ENCODE results near the gene CLCN4.

The CLCN4 gene

DNA sequence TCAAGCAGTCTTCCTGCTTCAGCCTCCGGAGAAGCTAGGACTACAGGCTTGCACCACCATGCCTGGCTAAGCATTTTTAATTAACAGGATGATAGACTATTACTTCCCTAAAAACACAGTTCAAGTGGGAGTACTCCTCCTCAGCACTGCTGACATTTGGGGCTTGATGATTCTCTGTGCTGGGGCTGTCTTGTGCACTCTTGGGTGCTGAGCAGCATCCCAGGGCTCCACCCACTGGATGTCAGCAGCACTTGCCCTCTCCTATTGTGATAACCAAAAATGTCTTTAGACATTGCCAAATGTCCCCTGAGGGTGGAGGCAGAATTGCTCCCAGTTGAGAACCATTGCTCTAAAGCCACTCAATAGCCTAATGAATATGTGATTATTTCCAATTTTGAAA lies 60.4 kb downstream of the CLCN4 start:
- Histone ChIP-seq H3K4me3 (ENCODE audit: low read depth, low read length) (no peak overlapping the region), H3K36me3 (ENCODE audit: control insufficient read depth, insufficient read depth, low read length) (peaks cover 14% of the 10 kb centered on the region), H3K9ac (ENCODE audit: low read length) (no peak overlapping the region), H3K9me3 (ENCODE audit: control insufficient read depth, insufficient read depth, low read depth, low read length) (no peaks in the 10 kb centered on the region), H3K27me3 (ENCODE audit: control insufficient read depth, insufficient read depth, low read length) (no peaks in the 10 kb centered on the region; the same call in 1 of the 2 replicates), H3K27ac (ENCODE audit: low read depth, low read length) (no peak overlapping the region), H3K4me1 (ENCODE audit: control insufficient read depth, insufficient read depth, low read length) (no peaks in the 10 kb centered on the region)

DNA sequence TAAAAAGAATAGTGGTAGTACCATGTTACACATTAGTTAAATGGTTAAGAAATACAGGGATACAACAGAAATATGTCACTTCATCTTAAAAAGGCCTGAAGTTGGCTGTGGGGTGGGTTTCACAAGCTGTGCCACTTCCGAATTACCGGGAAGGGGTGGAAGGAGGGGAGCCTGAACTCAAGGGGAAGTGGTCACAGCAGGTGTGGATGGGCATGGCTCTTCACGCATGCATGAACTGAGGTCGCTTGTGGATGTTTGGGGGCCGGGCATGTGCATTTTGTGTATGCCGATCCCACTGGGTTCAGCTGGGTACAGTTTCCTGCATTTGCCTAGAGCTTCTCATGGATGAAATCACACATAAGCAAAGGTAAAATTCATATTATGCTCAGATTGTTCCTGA lies 64.9 kb downstream of the CLCN4 start:
- no peaks in the 10 kb centered on the region for H3K4me1 ChIP-seq (ENCODE audit: control insufficient read depth, insufficient read depth, low read length)
- no peaks in the 10 kb centered on the region for H3K9me3 ChIP-seq (ENCODE audit: control insufficient read depth, insufficient read depth, low read depth, low read length)
- no peak overlapping the region for H3K9ac ChIP-seq (ENCODE audit: low read length)
- no peaks in the 10 kb centered on the region; the same call in 1 of the 2 replicates for H3K27me3 ChIP-seq (ENCODE audit: control insufficient read depth, insufficient read depth, low read length)
- H3K27ac ChIP-seq (ENCODE audit: low read depth, low read length): no peak overlapping the region
- H3K4me3 ChIP-seq (ENCODE audit: low read depth, low read length): no peak overlapping the region
- peaks cover 3% of the 10 kb centered on the region; the same call in 1 of the 2 replicates for H3K36me3 ChIP-seq (ENCODE audit: control insufficient read depth, insufficient read depth, low read length)

DNA sequence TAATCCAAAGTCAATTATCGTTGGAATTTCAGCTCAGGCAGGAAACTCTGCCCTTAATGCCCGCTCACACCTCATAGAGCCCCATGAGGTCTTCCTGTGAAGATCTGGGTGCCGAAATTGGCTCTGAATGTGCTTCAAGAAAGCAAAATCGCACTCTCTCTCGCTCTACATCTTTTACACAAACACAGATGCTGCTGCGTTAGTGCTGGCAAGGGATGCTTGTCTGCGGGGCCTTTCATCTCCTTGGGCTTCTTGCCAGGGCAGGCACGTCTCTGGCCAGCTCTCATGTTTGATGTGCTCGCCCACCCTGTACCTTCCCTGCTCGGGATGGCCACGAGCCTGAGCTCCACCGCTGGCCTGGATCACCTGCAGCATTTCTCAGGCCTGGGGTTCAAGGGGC lies 66.5 kb downstream of the CLCN4 start:
- Histone ChIP-seq H3K27ac (ENCODE audit: low read depth, low read length) (no peak overlapping the region), H3K9ac (ENCODE audit: low read length) (no peak overlapping the region), H3K4me3 (ENCODE audit: low read depth, low read length) (no peak overlapping the region), H3K27me3 (ENCODE audit: control insufficient read depth, insufficient read depth, low read length) (no peaks in the 10 kb centered on the region; the same call in 1 of the 2 replicates), H3K4me1 (ENCODE audit: control insufficient read depth, insufficient read depth, low read length) (no peaks in the 10 kb centered on the region), H3K36me3 (ENCODE audit: control insufficient read depth, insufficient read depth, low read length) (peaks cover 3% of the 10 kb centered on the region; the same call in 1 of the 2 replicates), H3K9me3 (ENCODE audit: control insufficient read depth, insufficient read depth, low read depth, low read length) (no peaks in the 10 kb centered on the region)

DNA sequence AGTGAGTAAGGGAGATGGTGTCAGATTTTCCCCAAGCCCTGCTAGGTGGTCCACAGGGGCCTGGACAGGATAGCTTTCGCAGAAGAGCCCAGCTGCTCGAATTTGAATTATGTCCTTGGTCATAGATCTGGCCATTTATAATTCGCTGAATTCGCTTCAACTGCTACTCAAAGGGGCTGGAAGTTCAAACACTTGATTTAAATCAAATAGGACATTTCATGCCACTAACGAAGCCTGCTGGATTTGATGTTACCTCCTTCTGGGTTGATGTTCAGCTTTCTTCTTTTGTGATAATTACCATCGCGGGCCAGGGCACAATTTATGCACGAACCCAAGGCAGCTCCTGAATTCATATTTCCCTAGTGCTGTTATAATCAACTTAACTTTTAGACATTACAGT lies 67.0 kb downstream of the CLCN4 start:
- Histone ChIP-seq H3K9me3 (ENCODE audit: control insufficient read depth, insufficient read depth, low read depth, low read length) (no peaks in the 10 kb centered on the region), H3K36me3 (ENCODE audit: control insufficient read depth, insufficient read depth, low read length) (peaks cover 3% of the 10 kb centered on the region; the same call in 1 of the 2 replicates), H3K4me1 (ENCODE audit: control insufficient read depth, insufficient read depth, low read length) (no peaks in the 10 kb centered on the region), H3K27me3 (ENCODE audit: control insufficient read depth, insufficient read depth, low read length) (no peaks in the 10 kb centered on the region; the same call in 1 of the 2 replicates), H3K4me3 (ENCODE audit: low read depth, low read length) (no peak overlapping the region), H3K27ac (ENCODE audit: low read depth, low read length) (no peak overlapping the region), H3K9ac (ENCODE audit: low read length) (no peak overlapping the region)

DNA sequence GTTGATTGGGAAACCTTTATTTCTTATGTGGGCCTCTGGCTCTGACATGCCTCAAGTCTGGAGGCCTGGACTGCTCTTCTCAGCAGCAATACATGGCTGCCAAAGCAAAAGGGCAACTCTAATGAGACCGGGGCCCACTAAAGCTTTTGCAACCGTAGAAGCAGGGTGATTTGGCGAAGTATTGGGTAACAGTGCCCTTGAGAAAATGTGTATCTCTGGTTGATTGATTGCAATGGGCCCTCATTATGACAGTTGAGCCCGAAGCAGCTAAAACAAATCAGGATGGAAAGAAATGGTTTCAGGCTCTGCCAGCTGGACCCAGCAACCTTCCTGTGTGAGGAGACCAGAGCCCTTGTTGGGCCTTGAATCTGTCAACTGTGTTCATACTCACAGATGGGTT lies 73.4 kb downstream of the CLCN4 start:
- Histone ChIP-seq H3K27me3 (ENCODE audit: control insufficient read depth, insufficient read depth, low read length) (no peaks in the 10 kb centered on the region; the same call in 1 of the 2 replicates), H3K9me3 (ENCODE audit: control insufficient read depth, insufficient read depth, low read depth, low read length) (no peaks in the 10 kb centered on the region), H3K9ac (ENCODE audit: low read length) (no peak overlapping the region), H3K4me3 (ENCODE audit: low read depth, low read length) (no peak overlapping the region), H3K36me3 (ENCODE audit: control insufficient read depth, insufficient read depth, low read length) (no peaks in the 10 kb centered on the region), H3K27ac (ENCODE audit: low read depth, low read length) (no peak overlapping the region), H3K4me1 (ENCODE audit: control insufficient read depth, insufficient read depth, low read length) (no peaks in the 10 kb centered on the region)

DNA sequence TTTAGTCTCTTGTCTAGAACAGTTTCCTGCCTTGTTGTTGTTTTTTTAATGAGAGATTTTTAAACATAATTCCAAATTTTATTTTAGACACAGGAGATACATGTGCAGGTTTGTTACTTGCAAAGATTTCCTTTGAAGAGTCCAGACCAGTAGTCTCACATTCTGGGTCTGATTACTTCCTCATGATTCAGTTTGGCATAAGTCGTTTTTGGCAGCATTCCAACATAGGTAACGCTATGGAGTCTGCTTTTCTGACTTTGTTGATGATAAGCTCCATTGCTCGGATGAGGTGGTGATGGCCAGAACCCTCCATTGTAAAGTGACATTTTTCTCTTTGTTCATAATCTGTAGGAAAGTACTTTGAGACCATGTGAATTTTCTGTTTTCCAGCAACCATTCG lies 74.7 kb downstream of the CLCN4 start:
- Histone ChIP-seq H3K4me1 (ENCODE audit: control insufficient read depth, insufficient read depth, low read length) (no peaks in the 10 kb centered on the region), H3K36me3 (ENCODE audit: control insufficient read depth, insufficient read depth, low read length) (no peaks in the 10 kb centered on the region), H3K4me3 (ENCODE audit: low read depth, low read length) (no peak overlapping the region), H3K9ac (ENCODE audit: low read length) (no peak overlapping the region), H3K27ac (ENCODE audit: low read depth, low read length) (no peak overlapping the region), H3K27me3 (ENCODE audit: control insufficient read depth, insufficient read depth, low read length) (no peaks in the 10 kb centered on the region; the same call in 1 of the 2 replicates), H3K9me3 (ENCODE audit: control insufficient read depth, insufficient read depth, low read depth, low read length) (no peaks in the 10 kb centered on the region)

DNA sequence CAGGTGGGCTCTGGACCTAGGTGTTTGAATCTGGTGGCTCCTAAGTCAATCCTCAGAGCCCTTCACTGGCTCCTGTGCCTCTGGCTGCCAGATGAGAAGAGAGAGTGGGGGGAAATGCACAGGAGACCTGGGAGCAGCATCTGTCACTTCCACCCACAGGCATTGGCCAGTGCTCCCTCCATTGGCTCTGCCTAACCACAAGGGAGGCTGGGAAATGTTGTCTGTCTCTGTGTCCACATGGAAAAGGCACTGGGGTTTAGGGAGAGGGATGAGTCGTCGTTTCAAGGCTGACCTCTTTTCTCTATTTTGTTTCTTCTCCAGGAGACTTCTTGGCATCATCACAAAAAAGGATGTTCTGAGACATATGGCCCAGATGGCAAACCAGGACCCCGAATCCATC lies 76.4 kb downstream of the CLCN4 start:
- Histone ChIP-seq H3K27me3 (ENCODE audit: control insufficient read depth, insufficient read depth, low read length) (no peaks in the 10 kb centered on the region; the same call in 1 of the 2 replicates), H3K9me3 (ENCODE audit: control insufficient read depth, insufficient read depth, low read depth, low read length) (no peaks in the 10 kb centered on the region), H3K27ac (ENCODE audit: low read depth, low read length) (no peak overlapping the region), H3K36me3 (ENCODE audit: control insufficient read depth, insufficient read depth, low read length) (no peaks in the 10 kb centered on the region), H3K9ac (ENCODE audit: low read length) (no peak overlapping the region), H3K4me1 (ENCODE audit: control insufficient read depth, insufficient read depth, low read length) (no peaks in the 10 kb centered on the region), H3K4me3 (ENCODE audit: low read depth, low read length) (no peak overlapping the region)

DNA sequence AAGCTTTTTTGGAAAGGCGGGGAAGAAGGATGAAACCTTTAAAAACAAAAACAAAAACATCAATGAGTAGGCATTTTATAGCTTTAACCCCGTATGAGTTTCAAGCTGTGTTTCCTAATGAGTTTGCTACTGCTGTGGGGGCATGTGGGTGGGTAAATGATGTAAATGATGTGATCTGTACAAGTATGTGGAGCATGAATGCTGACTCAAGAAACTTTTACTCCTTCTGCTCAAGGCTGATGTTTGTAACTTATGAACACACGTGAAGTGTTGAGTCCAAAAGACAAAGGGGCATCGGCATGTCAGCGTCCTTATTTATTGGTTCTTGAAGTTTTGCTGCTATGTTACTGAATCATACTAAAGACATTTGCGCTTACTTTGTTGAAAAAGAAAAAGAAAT lies 76.9 kb downstream of the CLCN4 start:
- no peak overlapping the region for H3K4me3 ChIP-seq (ENCODE audit: low read depth, low read length)
- no peaks in the 10 kb centered on the region; the same call in 1 of the 2 replicates for H3K27me3 ChIP-seq (ENCODE audit: control insufficient read depth, insufficient read depth, low read length)
- H3K27ac ChIP-seq (ENCODE audit: low read depth, low read length): no peak overlapping the region
- no peaks in the 10 kb centered on the region for H3K9me3 ChIP-seq (ENCODE audit: control insufficient read depth, insufficient read depth, low read depth, low read length)
- H3K4me1 ChIP-seq (ENCODE audit: control insufficient read depth, insufficient read depth, low read length): no peaks in the 10 kb centered on the region
- no peak overlapping the region for H3K9ac ChIP-seq (ENCODE audit: low read length)
- no peaks in the 10 kb centered on the region for H3K36me3 ChIP-seq (ENCODE audit: control insufficient read depth, insufficient read depth, low read length)

DNA sequence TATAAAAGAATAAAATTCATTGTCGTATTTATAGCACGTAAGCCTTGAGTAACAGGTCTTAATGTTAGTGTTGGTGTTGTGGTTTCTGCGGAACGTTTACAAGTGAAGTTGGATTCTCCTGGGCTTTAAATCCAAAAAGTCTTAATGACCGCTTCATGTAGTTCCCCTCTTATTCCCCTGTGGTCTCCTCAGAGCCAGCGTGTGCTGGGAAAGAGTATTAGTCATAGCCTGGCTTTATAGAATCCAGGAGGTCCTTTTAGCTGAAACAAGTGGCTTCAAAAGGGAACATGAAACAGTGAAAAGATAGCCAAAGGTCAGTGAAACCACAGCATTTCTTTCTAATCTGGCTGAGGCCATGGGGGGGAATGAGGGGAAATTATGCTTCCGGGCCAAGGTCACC lies 79.1 kb downstream of the CLCN4 start:
- no peak overlapping the region for H3K9ac ChIP-seq (ENCODE audit: low read length)
- no peaks in the 10 kb centered on the region for H3K9me3 ChIP-seq (ENCODE audit: control insufficient read depth, insufficient read depth, low read depth, low read length)
- H3K27me3 ChIP-seq (ENCODE audit: control insufficient read depth, insufficient read depth, low read length): no peaks in the 10 kb centered on the region; the same call in 1 of the 2 replicates
- no peaks in the 10 kb centered on the region for H3K4me1 ChIP-seq (ENCODE audit: control insufficient read depth, insufficient read depth, low read length)
- no peak overlapping the region for H3K4me3 ChIP-seq (ENCODE audit: low read depth, low read length)
- no peak overlapping the region for H3K27ac ChIP-seq (ENCODE audit: low read depth, low read length)
- H3K36me3 ChIP-seq (ENCODE audit: control insufficient read depth, insufficient read depth, low read length): no peaks in the 10 kb centered on the region

DNA sequence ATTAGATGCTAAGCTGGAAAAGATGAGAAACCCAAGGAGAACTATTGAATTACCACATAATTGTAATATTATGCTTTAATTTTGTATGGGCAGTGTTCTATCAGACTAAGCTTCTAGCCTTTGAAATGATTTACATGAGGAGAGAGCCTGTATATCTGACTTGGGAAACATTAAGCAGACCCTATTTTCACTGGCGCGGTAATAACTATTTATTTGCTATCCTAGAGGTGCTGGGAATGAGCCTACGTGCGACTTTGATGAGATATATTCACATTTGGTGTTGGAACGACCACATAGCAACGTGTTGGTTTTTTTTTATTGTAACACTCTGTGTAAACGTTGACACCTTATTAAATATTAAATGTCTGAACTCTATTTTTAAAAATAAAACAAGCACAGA lies 80.5 kb downstream of the CLCN4 start:
- no peaks in the 10 kb centered on the region for H3K36me3 ChIP-seq (ENCODE audit: control insufficient read depth, insufficient read depth, low read length)
- H3K9me3 ChIP-seq (ENCODE audit: control insufficient read depth, insufficient read depth, low read depth, low read length): no peaks in the 10 kb centered on the region
- H3K4me1 ChIP-seq (ENCODE audit: control insufficient read depth, insufficient read depth, low read length): no peaks in the 10 kb centered on the region
- H3K4me3 ChIP-seq (ENCODE audit: low read depth, low read length): no peak overlapping the region
- H3K9ac ChIP-seq (ENCODE audit: low read length): no peak overlapping the region
- H3K27me3 ChIP-seq (ENCODE audit: control insufficient read depth, insufficient read depth, low read length): no peaks in the 10 kb centered on the region; the same call in 1 of the 2 replicates
- no peak overlapping the region for H3K27ac ChIP-seq (ENCODE audit: low read depth, low read length)

DNA sequence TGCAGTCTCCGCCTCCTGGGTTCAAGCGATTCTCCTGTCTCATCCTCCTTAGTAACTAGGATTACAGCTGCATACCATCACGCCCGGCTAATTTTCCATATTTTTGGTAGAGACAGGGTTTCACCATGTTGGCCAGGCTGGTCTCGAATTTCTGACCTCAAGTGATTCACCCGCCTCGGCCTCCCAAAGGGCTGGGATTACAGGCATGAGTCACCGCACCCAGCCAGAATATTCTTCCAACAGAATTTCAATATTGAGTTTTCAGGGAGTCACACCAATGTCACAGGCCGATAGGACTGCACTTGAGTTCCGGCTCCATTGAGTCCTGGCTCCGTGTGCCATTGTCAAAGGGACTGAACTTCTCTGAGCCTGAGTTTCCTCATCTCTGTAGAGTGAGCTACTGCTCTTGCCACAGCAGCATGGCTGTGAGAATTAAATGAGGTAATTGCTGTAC lies 82.9 kb downstream of the CLCN4 start:
- H3K9me3 ChIP-seq (ENCODE audit: control insufficient read depth, insufficient read depth, low read depth, low read length): no peaks in the 10 kb centered on the region
- H3K4me3 ChIP-seq (ENCODE audit: low read depth, low read length): no peak overlapping the region
- H3K27me3 ChIP-seq (ENCODE audit: control insufficient read depth, insufficient read depth, low read length): no peaks in the 10 kb centered on the region; the same call in 1 of the 2 replicates
- no peaks in the 10 kb centered on the region for H3K4me1 ChIP-seq (ENCODE audit: control insufficient read depth, insufficient read depth, low read length)
- no peak overlapping the region for H3K9ac ChIP-seq (ENCODE audit: low read length)
- no peak overlapping the region for H3K27ac ChIP-seq (ENCODE audit: low read depth, low read length)
- no peaks in the 10 kb centered on the region for H3K36me3 ChIP-seq (ENCODE audit: control insufficient read depth, insufficient read depth, low read length)

DNA sequence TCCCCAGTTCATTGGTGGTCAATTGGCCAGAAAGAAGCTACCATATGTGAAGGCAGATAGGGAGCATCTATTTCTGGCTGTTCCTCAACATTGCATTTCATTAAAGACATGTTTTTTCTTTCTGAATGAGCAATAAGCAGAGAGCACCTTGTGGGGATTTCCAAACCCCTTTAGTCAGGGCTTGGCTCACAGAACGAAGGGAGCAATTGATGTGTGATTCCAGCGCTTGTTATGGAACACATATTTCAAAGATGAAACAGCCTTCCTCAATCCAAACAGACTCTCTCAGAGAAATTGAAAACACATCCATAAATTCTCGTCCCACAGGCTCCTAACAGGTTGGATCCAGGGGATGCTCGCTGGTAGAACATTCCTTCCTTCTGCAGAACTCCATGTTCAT lies 84.1 kb downstream of the CLCN4 start:
- Histone ChIP-seq H3K9ac (ENCODE audit: low read length) (no peak overlapping the region), H3K36me3 (ENCODE audit: control insufficient read depth, insufficient read depth, low read length) (no peaks in the 10 kb centered on the region), H3K9me3 (ENCODE audit: control insufficient read depth, insufficient read depth, low read depth, low read length) (no peaks in the 10 kb centered on the region), H3K27ac (ENCODE audit: low read depth, low read length) (no peak overlapping the region), H3K27me3 (ENCODE audit: control insufficient read depth, insufficient read depth, low read length) (no peaks in the 10 kb centered on the region; the same call in 1 of the 2 replicates), H3K4me3 (ENCODE audit: low read depth, low read length) (no peak overlapping the region), H3K4me1 (ENCODE audit: control insufficient read depth, insufficient read depth, low read length) (no peaks in the 10 kb centered on the region; the same call in 1 of the 2 replicates)
